ENCODE results near the gene DOCK8. TPM values are rescaled to one million over a fixed set of nuclear protein-coding genes. Genes with fewer than 3 reads are reported as not detected.

DOCK8 gene
- total RNA-seq, 1 donor from 2014 or later: 0.22 TPM

DNA sequence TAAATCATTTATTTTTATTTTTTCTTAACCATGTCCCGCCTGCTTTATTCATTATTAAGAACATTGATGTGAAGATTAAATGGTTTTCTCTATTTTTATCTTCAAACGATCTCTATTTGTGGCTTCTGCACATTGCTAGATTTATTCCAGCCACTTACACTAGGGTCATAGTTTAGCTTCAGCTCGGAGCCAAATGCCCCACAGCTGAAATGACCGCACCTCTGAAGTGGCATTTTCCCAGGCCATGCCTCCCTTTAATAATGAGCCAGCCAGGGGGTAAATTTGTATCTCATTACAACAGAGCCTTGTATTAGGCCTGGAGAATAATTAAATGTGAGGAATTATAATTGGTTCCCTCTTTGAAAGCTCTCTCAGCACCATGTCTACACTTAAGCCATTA lies 89.4 kb downstream of the DOCK8 start:
- DNase-seq: no peak
- H3K4me1 Mint-ChIP-seq (ENCODE audit: low read depth, unreplicated experiment): no peaks in the 10 kb centered on the region
- H3K27me3 Mint-ChIP-seq (ENCODE audit: unreplicated experiment): no peaks in the 10 kb centered on the region
- H3K27ac Mint-ChIP-seq (ENCODE audit: unreplicated experiment): no peak overlapping the region
- TF ChIP-seq, protein P1, sequence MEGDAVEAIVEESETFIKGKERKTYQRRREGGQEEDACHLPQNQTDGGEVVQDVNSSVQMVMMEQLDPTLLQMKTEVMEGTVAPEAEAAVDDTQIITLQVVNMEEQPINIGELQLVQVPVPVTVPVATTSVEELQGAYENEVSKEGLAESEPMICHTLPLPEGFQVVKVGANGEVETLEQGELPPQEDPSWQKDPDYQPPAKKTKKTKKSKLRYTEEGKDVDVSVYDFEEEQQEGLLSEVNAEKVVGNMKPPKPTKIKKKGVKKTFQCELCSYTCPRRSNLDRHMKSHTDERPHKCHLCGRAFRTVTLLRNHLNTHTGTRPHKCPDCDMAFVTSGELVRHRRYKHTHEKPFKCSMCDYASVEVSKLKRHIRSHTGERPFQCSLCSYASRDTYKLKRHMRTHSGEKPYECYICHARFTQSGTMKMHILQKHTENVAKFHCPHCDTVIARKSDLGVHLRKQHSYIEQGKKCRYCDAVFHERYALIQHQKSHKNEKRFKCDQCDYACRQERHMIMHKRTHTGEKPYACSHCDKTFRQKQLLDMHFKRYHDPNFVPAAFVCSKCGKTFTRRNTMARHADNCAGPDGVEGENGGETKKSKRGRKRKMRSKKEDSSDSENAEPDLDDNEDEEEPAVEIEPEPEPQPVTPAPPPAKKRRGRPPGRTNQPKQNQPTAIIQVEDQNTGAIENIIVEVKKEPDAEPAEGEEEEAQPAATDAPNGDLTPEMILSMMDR (IDR thresholded peaks at IDR 0.05; ENCODE audit: partially characterized antibody, unreplicated experiment): no peak
- no peaks in the 10 kb centered on the region for H3K36me3 Mint-ChIP-seq (ENCODE audit: unreplicated experiment)
- H3K9me3 Mint-ChIP-seq (ENCODE audit: unreplicated experiment): no peaks in the 10 kb centered on the region
- no peak overlapping the region for H3K4me3 Mint-ChIP-seq (ENCODE audit: unreplicated experiment)

DNA sequence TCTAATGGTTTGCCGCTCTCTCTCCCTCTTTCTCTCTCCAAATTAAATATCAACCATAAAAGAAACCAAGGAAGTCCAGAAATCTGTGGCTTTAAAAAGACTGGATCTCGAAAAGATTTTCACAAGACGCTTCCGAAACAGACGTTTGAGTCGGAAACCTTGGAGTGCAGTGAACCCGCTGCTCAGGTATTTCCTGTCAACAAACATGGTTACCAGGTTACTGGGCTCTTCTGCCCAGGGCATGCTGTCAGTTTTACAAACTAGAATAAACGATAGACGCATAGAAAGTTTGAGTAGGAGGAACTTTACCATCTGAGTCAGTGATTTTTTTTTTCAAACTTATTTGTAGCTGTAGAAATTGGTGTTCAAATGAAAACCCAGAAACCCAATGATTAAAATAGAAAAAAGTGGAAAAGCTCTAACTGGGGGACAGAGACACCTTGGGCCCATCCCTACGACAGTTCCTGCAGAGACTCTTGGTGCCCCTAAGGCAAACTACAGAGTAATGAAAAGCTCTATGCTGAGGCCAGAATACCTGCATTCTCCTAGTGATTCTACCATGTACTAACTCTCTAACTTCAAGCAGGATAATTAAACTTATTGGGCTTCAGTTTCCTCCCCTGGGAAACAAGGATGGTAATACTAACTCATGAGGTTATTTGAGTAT lies 90.0 kb downstream of the DOCK8 start:
- Mint-ChIP-seq H3K36me3 (ENCODE audit: unreplicated experiment) (no peaks in the 10 kb centered on the region), H3K27me3 (ENCODE audit: unreplicated experiment) (no peaks in the 10 kb centered on the region), H3K9me3 (ENCODE audit: unreplicated experiment) (no peaks in the 10 kb centered on the region), H3K27ac (ENCODE audit: unreplicated experiment) (no peak overlapping the region), H3K4me1 (ENCODE audit: low read depth, unreplicated experiment) (no peaks in the 10 kb centered on the region), H3K4me3 (ENCODE audit: unreplicated experiment) (no peak overlapping the region)
- DNase-seq: no peak
- TF ChIP-seq, protein P1 (IDR thresholded peaks at IDR 0.05; ENCODE audit: partially characterized antibody, unreplicated experiment): no peak

DNA sequence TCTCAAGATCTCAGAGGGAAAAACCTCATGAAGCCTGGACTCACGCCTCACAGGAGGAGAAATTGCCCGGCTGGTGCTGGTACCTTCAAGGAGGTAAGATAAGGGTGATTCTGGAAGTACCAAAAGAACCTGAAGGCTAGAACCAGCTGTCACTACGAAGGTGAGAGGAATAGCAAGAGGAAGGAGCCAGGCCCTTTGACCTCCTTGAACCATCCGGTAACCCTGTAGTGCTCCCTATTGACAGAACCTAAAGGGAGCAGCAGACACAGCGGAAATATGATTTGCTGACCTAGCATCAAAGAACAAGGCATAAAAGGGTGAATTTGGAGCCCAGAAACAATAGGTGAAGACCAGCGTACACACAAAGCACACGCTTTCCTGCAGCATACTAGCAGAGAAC lies 92.2 kb downstream of the DOCK8 start:
- no peak overlapping the region for H3K4me3 Mint-ChIP-seq (ENCODE audit: unreplicated experiment)

DNA sequence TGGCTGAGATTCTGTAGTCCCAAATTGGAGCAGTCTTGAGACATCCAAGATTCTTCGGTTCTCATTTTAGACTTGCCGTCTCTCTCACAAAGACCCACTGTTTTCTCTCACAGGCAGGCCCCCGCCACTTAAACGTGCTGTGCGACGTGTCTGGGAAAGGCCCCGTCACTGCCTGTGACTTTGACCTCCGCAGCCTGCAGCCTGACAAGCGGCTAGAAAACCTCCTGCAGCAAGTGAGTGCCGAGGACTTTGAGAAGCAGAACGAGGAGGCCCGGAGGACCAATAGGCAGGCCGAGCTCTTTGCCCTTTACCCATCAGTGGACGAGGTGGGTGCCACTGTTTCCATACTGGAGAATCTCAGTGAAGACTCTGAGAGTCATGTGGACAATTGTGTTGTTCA lies 97.2 kb downstream of the DOCK8 start:
- Mint-ChIP-seq H3K4me1 (ENCODE audit: low read depth, unreplicated experiment) (no peaks in the 10 kb centered on the region), H3K9me3 (ENCODE audit: unreplicated experiment) (no peaks in the 10 kb centered on the region), H3K36me3 (ENCODE audit: unreplicated experiment) (no peaks in the 10 kb centered on the region), H3K27me3 (ENCODE audit: unreplicated experiment) (peaks cover 2% of the 10 kb centered on the region), H3K4me3 (ENCODE audit: unreplicated experiment) (no peak overlapping the region), H3K27ac (ENCODE audit: unreplicated experiment) (no peak overlapping the region)
- TF ChIP-seq, protein P1 (IDR thresholded peaks at IDR 0.05; ENCODE audit: partially characterized antibody, unreplicated experiment): no peak
- DNase-seq: no peak

More for the DNA sequence above, 92.2 kb downstream of the DOCK8 start:
- no peak for DNase-seq
- Mint-ChIP-seq H3K36me3 (ENCODE audit: unreplicated experiment) (no peaks in the 10 kb centered on the region), H3K27me3 (ENCODE audit: unreplicated experiment) (peaks cover 2% of the 10 kb centered on the region), H3K4me1 (ENCODE audit: low read depth, unreplicated experiment) (no peaks in the 10 kb centered on the region), H3K27ac (ENCODE audit: unreplicated experiment) (no peak overlapping the region), H3K9me3 (ENCODE audit: unreplicated experiment) (no peaks in the 10 kb centered on the region)
- TF ChIP-seq, protein P1 (IDR thresholded peaks at IDR 0.05; ENCODE audit: partially characterized antibody, unreplicated experiment): no peak

DNA sequence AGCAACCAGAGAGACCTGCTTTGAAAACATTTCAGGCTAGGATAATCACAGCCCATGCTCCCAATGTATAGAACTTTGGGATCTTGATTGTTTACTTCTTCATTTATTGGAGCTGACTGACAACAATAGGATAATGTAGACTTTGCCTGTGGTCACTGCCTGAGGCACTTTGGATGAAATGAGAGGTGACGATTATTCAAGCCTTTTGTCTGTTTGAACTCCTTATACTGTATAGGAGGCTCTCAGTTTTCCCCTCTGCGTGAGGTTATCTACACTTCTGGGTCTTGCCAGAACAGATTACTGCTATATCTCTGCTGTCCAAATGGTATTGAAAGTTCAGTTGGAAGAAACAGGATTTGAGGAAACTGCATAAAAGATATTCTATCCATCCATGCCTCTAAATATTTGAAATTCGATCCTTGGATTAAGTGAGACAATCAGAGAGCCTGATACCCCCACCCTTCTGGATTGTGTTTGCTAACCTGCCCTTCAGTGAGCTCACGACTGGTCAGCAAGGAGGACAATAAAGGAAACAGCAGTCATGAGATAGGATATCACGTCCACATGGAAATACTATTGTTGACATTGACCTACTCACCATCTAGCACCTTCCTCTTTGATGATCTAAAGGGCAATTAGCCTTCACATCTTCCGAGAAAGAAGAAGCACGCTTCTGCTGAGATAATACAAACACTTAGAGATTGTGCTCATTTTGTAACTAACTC lies 98.1 kb downstream of the DOCK8 start:
- no peak overlapping the region for H3K27ac Mint-ChIP-seq (ENCODE audit: unreplicated experiment)
- DNase-seq: no peak
- no peaks in the 10 kb centered on the region for H3K4me1 Mint-ChIP-seq (ENCODE audit: low read depth, unreplicated experiment)
- TF ChIP-seq, protein P1 (IDR thresholded peaks at IDR 0.05; ENCODE audit: partially characterized antibody, unreplicated experiment): no peak
- H3K27me3 Mint-ChIP-seq (ENCODE audit: unreplicated experiment): peaks cover 2% of the 10 kb centered on the region
- H3K9me3 Mint-ChIP-seq (ENCODE audit: unreplicated experiment): no peaks in the 10 kb centered on the region
- no peaks in the 10 kb centered on the region for H3K36me3 Mint-ChIP-seq (ENCODE audit: unreplicated experiment)
- H3K4me3 Mint-ChIP-seq (ENCODE audit: unreplicated experiment): no peak overlapping the region

Data from glutamatergic neuron (in vitro differentiated cells).